Measurements from ENCODE around the gene TSPAN18.

GRCh38 chr11:44957776-44958564 lies 231.2 kb downstream of the TSPAN18 start:
- no peak for TF ChIP-seq CTCF (conservative IDR thresholded peaks at IDR 0.05; ENCODE audit: low read depth, low read length)
- TF ChIP-seq EZH2 (IDR thresholded peaks at IDR 0.05; ENCODE audit: low read length, unreplicated experiment) = no peak
